ENCODE measurements around the gene GJC2. TPM values are rescaled to one million over a fixed set of nuclear protein-coding genes. Genes with fewer than 3 reads are reported as not detected.

The GJC2 gene
- total RNA-seq, 1 experiment from 2014 or later: 1.5 TPM

DNA sequence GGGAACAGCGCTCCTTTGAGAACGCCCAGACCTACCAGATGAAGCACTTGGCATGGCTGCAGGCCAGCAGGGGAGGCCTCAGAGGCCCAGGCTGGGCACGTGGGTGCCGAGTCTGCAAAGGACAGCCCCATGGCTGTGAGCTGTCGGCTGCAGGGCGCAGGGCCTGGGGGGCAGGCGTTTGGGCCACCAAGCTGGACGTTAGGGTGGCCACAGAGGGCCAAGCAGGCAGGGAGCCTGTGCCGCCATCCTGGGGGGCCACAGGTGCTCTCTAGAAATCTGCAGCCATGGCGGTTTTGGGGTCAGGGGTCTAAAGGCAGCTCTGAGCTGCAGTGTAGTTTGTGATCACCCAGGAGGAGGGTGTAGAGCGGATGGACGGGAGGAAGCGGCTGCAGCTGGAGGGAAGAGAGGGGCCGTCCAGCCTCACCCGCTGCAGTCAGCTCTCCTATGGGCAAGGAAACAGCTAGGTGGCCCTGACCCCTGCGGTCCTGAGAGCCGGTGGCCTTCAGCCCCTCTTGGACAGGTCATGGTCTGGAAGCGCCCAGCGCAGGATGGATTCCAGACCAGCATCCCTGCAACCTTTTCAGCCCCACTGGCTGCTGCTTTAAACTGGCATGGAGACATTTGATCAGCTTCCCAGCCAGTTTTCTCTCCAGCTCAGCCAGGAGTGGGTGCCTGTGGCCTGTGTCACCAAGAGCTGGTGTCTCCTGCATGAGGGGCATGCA, 26.9 kb downstream of the GJC2 start:
- Mint-ChIP-seq H3K36me3 (ENCODE audit: insufficient read depth, unreplicated experiment) (peaks cover 16% of the 10 kb centered on the region), H3K4me1 (ENCODE audit: low read depth, unreplicated experiment) (no peaks in the 10 kb centered on the region), H3K9me3 (ENCODE audit: unreplicated experiment) (no peaks in the 10 kb centered on the region), H3K4me3 (ENCODE audit: unreplicated experiment) (no peak overlapping the region), H3K27me3 (ENCODE audit: insufficient read depth, unreplicated experiment) (no peaks in the 10 kb centered on the region), H3K27ac (ENCODE audit: unreplicated experiment) (no peak overlapping the region)
- H3K9me3 ChIP-seq: peaks cover 9% of the 10 kb centered on the region
- peak in 1 of 2 experiments; percentile 12 for DNase-seq
- intact Hi-C loops (cut with micrococcal nuclease; ENCODE audit: unreplicated experiment): no loop called here
- no peaks in the 10 kb centered on the region for H3K36me3 ChIP-seq (ENCODE audit: control insufficient read depth, insufficient read depth, low read length)
- CTCF ChIA-PET: no interaction called here
- no peak overlapping the region for H3K4me3 ChIP-seq (ENCODE audit: low read depth, low read length)
- H3K4me1 ChIP-seq: no peaks in the 10 kb centered on the region
- POLR2A ChIA-PET: no interaction called here
- BruUV-seq (replicated peaks): no TSS peak
- TF ChIP-seq, protein P1, sequence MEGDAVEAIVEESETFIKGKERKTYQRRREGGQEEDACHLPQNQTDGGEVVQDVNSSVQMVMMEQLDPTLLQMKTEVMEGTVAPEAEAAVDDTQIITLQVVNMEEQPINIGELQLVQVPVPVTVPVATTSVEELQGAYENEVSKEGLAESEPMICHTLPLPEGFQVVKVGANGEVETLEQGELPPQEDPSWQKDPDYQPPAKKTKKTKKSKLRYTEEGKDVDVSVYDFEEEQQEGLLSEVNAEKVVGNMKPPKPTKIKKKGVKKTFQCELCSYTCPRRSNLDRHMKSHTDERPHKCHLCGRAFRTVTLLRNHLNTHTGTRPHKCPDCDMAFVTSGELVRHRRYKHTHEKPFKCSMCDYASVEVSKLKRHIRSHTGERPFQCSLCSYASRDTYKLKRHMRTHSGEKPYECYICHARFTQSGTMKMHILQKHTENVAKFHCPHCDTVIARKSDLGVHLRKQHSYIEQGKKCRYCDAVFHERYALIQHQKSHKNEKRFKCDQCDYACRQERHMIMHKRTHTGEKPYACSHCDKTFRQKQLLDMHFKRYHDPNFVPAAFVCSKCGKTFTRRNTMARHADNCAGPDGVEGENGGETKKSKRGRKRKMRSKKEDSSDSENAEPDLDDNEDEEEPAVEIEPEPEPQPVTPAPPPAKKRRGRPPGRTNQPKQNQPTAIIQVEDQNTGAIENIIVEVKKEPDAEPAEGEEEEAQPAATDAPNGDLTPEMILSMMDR (IDR thresholded peaks at IDR 0.05; ENCODE audit: insufficient read depth in 1 of 2, low read depth in 1 of 2, low read length in 1 of 2, severe bottlenecking in 1 of 2, unreplicated experiment in 1 of 2): no peak
- H3K27me3 ChIP-seq (replicated peaks; ENCODE audit: control insufficient read depth, insufficient read depth, low read length): no peaks in the 10 kb centered on the region

DNA sequence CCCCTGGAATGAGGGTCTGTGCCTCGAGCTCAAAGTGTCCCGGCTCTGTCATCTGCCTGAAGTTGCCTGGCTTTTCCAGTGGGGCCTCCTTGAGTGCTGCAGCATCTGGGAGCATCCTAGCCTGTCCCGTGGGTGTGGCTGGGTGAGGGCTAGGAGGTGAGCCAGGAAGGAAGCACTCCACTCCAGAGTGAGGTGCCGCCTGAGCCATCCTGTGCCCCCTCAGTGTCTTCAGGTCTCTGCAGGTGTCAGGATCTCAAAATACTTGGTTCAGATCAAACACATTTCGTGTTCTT, 27.4 kb downstream of the GJC2 start:
- no peaks in the 10 kb centered on the region for H3K4me1 ChIP-seq
- Mint-ChIP-seq H3K27ac (ENCODE audit: unreplicated experiment) (no peak overlapping the region), H3K4me1 (ENCODE audit: low read depth, unreplicated experiment) (no peaks in the 10 kb centered on the region), H3K9me3 (ENCODE audit: unreplicated experiment) (no peaks in the 10 kb centered on the region), H3K4me3 (ENCODE audit: unreplicated experiment) (no peak overlapping the region), H3K36me3 (ENCODE audit: insufficient read depth, unreplicated experiment) (peaks cover 12% of the 10 kb centered on the region), H3K27me3 (ENCODE audit: insufficient read depth, unreplicated experiment) (no peaks in the 10 kb centered on the region)
- H3K27me3 ChIP-seq (replicated peaks; ENCODE audit: control insufficient read depth, insufficient read depth, low read length): no peaks in the 10 kb centered on the region
- intact Hi-C loops (cut with micrococcal nuclease; ENCODE audit: unreplicated experiment): no loop called here
- H3K4me3 ChIP-seq (ENCODE audit: low read depth, low read length): no peak overlapping the region
- TF ChIP-seq, protein P1 (IDR thresholded peaks at IDR 0.05; ENCODE audit: insufficient read depth in 1 of 2, low read depth in 1 of 2, low read length in 1 of 2, severe bottlenecking in 1 of 2, unreplicated experiment in 1 of 2): no peak
- CTCF ChIA-PET: interaction anchor here (0.7 kb wide), 1 partner anchor 258 kb away, joined by 5 read pairs; no protein-coding TSS in a partner anchor
- H3K9me3 ChIP-seq: peaks cover 9% of the 10 kb centered on the region
- no peaks in the 10 kb centered on the region for H3K36me3 ChIP-seq (ENCODE audit: control insufficient read depth, insufficient read depth, low read length)
- POLR2A ChIA-PET: no interaction called here
- no peak for DNase-seq
- no TSS peak for BruUV-seq (replicated peaks)

DNA sequence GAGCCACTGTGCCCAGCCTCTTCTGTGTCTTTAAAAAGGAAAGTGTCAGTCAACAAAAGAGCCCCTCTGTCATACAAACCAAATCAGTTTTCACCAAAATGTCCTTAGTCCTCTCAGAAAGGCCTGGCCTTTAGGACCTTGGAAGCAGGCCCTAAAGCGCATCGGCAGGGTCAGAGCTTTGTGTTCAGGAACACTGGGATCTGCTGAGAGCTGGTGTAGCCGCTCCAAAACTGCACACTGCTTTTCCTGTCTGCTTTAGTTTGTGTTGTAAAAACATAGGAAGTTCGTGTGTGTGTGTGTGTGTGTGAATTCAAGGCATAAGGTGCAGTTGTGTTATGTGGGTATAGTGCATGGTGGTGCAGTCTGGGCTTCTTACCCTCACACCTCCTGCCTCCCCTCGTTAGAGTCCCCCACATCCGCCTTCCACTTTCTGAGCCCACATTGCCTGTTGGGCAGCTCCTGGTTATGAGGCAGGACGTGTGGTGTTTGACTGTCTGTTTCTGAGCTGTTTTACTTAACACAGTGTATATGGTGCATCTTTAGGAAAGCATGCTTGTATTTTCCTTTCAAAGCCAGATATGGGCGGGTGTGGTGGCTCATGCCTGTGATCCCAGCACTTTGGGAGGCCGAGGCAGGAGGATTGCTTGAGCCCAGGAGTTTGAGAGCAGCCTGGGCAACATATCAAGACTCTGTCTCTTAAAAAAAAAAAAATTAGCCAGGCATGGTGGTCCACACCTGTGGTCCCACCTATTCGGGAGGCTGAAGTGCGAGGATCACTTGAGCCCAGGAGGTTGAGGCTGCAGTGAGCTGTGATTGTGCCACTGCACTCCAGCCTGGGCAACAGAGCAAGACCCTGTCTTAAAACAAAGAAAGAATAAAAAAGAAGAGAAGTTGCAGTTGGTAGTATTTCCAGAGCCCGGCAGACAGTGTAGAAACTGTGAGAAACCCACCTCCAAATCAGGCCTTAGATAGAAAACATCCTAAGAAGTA, 28.3 kb downstream of the GJC2 start:
- Histone ChIP-seq H3K9me3 (peaks cover 9% of the 10 kb centered on the region), H3K4me1 (no peaks in the 10 kb centered on the region), H3K36me3 (ENCODE audit: control insufficient read depth, insufficient read depth, low read length) (no peaks in the 10 kb centered on the region), H3K27me3 (replicated peaks; ENCODE audit: control insufficient read depth, insufficient read depth, low read length) (no peaks in the 10 kb centered on the region), H3K4me3 (ENCODE audit: low read depth, low read length) (no peak overlapping the region)
- no peaks in the 10 kb centered on the region for H3K4me1 Mint-ChIP-seq (ENCODE audit: low read depth, unreplicated experiment)
- no peaks in the 10 kb centered on the region for H3K27me3 Mint-ChIP-seq (ENCODE audit: insufficient read depth, unreplicated experiment)
- H3K36me3 Mint-ChIP-seq (ENCODE audit: insufficient read depth, unreplicated experiment): peaks cover 7% of the 10 kb centered on the region
- H3K4me3 Mint-ChIP-seq (ENCODE audit: unreplicated experiment): no peak overlapping the region
- POLR2A ChIA-PET: no interaction called here
- DNase-seq: peak in 1 of 2 experiments; percentile 2
- TF ChIP-seq, protein P1 (IDR thresholded peaks at IDR 0.05; ENCODE audit: insufficient read depth in 1 of 2, low read depth in 1 of 2, low read length in 1 of 2, severe bottlenecking in 1 of 2, unreplicated experiment in 1 of 2): no peak
- no peaks in the 10 kb centered on the region for H3K9me3 Mint-ChIP-seq (ENCODE audit: unreplicated experiment)
- CTCF ChIA-PET: interaction anchor here (0.7 to 1.2 kb wide), 2 partner anchors 13 to 259 kb away, joined by 3 to 5 read pairs; no protein-coding TSS in a partner anchor
- H3K27ac Mint-ChIP-seq (ENCODE audit: unreplicated experiment): no peak overlapping the region
- no TSS peak for BruUV-seq (replicated peaks)
- intact Hi-C loops (cut with micrococcal nuclease; ENCODE audit: unreplicated experiment): no loop called here

Data from Caco-2 (cell line).